ENCODE measurements around the gene SRSF6. TPM values are rescaled to one million over a fixed set of nuclear protein-coding genes. Genes with fewer than 3 reads are reported as not detected.

Gene SRSF6
- total RNA-seq, 4 donors from 2014 or later, result 82.8 to 117 (median 103) TPM

DNA sequence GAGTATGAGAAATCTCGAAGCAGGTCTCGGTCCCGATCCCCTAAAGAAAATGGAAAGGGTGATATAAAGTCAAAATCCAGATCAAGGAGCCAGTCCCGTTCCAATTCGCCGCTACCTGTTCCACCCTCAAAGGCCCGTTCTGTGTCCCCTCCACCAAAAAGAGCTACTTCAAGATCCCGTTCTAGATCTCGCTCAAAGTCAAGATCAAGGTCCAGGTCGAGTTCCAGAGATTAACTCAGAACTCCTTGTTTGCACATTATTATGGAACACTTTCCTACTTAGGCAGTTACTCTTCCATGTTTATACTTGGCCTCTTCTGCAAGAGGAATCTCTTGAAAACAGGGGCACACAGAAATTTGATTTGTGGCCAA is 3.1 kb downstream of the SRSF6 start:
- no peak for DNase-seq (ENCODE audit: low spot score in 2 of 2)
- Histone ChIP-seq H3K27ac (no peak overlapping the region), H3K27me3 (no peaks in the 10 kb centered on the region), H3K9me3 (no peaks in the 10 kb centered on the region), H3K4me3 (no peak overlapping the region), H3K36me3 (peaks cover 0 to 68% (median 19%) of the 10 kb centered on the region in 3 donors), H3K4me1 (peaks cover 0 to 54% (median 6%) of the 10 kb centered on the region in 4 donors)
- TF ChIP-seq EP300 (IDR thresholded peaks at IDR 0.05) (no peak), CTCF (IDR thresholded peaks at IDR 0.05) (no peak)
- 88 to 91% methylated on average over 10 of the region's 10 CpGs for WGBS, 2 donors

DNA sequence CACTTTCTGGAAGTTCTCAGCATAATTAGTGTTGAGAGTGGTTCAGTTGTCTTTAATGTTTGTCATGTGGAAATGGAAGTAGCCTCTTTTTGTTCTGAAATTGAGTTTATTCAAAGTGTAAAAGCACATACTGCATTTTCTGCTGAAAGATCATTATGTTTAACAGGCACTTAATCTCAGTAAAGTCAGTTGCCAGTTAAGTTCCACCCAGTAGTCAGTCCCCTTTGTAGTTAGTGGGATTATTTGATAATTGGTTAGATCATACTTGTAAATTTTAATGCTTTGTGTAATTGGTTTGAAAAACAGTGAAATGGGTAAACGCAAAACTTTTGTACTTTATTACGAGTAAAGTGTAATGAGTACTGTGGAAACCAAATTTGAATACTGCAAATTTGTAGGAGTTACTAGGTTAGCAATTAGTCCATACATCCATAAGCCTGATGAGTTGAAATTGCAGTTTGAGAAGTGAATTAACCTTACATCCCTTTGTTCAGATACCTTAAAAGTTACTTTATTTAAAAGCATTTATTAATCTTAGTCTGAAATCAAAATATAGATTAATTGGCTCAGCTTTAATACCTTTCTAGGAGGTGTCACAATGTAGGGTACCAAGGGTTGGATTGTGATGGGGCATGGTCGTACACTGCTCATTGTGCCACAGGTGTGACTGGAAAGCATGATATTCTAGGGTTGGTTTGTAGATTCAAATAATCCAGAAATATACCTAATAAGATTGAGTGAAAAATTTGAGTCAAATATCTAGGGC is 4.4 kb downstream of the SRSF6 start:
- Histone ChIP-seq H3K4me3 (no peak overlapping the region), H3K36me3 (peaks cover 0 to 80% (median 19%) of the 10 kb centered on the region in 3 donors), H3K27ac (no peak overlapping the region), H3K9me3 (no peaks in the 10 kb centered on the region), H3K27me3 (no peaks in the 10 kb centered on the region), H3K4me1 (peaks cover 0 to 44% (median 6%) of the 10 kb centered on the region in 4 donors)
- TF ChIP-seq EP300 (IDR thresholded peaks at IDR 0.05), result no peak
- TF ChIP-seq CTCF (IDR thresholded peaks at IDR 0.05), result no peak
- no peak for TF ChIP-seq POLR2A (IDR thresholded peaks at IDR 0.05)
- WGBS, 2 donors, result 84 to 86% methylated on average over 3 of the region's 3 CpGs
- no peak for DNase-seq (ENCODE audit: low spot score in 2 of 2)

DNA sequence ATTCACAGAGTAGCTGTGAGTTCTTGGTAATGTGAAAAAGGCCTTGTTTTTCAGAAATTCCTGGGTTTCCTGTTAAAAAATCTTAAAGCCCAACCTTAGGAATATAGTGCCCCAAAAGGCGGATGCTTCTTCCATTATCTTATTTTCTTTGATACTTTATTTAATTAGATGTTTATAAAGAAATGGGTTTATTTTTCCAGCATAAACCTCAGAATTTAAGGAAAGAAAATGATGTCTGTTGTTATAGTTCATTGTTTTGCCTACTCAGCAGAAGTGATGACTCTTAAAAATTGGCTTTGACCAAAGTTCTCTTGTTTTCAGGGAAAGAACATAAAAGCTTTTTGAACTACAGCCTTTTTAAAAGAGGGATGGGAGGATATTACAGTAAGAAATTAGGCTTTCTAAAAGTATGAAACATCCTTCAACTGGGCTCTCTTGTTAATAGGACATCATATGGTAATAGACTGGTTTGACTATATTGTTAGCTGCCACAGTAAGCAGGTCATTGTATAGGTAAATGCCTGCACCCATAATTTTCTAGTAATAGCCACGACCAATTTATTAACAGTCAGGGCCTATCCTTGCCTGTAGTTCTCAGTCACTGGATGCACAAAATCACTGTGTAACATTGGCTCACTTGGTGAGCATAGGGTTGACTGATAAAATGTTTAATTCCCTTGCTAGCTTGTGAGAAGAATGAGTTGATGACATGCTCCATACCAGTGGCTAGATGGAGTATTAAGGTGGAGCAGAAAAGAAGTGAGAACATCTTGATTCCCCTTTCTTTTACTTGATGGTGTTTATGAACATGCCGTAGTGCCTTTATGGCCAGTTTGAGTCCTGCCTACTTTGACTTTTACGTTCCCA is 5.2 kb downstream of the SRSF6 start:
- TF ChIP-seq CTCF (IDR thresholded peaks at IDR 0.05) (no peak), EP300 (IDR thresholded peaks at IDR 0.05) (no peak), POLR2A (IDR thresholded peaks at IDR 0.05) (no peak)
- peaks cover 0 to 44% (median 6%) of the 10 kb centered on the region in 4 donors for H3K4me1 ChIP-seq
- peaks cover 0 to 82% (median 19%) of the 10 kb centered on the region in 3 donors for H3K36me3 ChIP-seq
- no peak overlapping the region for H3K4me3 ChIP-seq
- no peaks in the 10 kb centered on the region for H3K9me3 ChIP-seq
- no peak overlapping the region for H3K27ac ChIP-seq
- 81 to 87% methylated on average over 4 of the region's 4 CpGs for WGBS, 2 donors
- DNase-seq (ENCODE audit: low spot score in 2 of 2), result no peak
- no peaks in the 10 kb centered on the region for H3K27me3 ChIP-seq

GRCh38 chr20:43463527-43464218 is 6.0 kb downstream of the SRSF6 start:
- no peak overlapping the region for H3K4me3 ChIP-seq
- H3K36me3 ChIP-seq, result peaks cover 0 to 90% (median 19%) of the 10 kb centered on the region in 3 donors
- H3K9me3 ChIP-seq, result no peaks in the 10 kb centered on the region
- no peak for DNase-seq (ENCODE audit: low spot score in 2 of 2)
- 71 to 72% methylated on average over 3 of the region's 3 CpGs for WGBS, 2 donors
- H3K27ac ChIP-seq, result no peak overlapping the region
- TF ChIP-seq CTCF (IDR thresholded peaks at IDR 0.05) (no peak), POLR2A (IDR thresholded peaks at IDR 0.05) (no peak), EP300 (IDR thresholded peaks at IDR 0.05) (no peak)
- H3K27me3 ChIP-seq, result no peaks in the 10 kb centered on the region
- peaks cover 0 to 43% (median 6%) of the 10 kb centered on the region in 4 donors for H3K4me1 ChIP-seq

Measured in tibial nerve (tissue), 4 donors.